Measurements from ENCODE around the gene CLIC4.

CLIC4 gene

DNA sequence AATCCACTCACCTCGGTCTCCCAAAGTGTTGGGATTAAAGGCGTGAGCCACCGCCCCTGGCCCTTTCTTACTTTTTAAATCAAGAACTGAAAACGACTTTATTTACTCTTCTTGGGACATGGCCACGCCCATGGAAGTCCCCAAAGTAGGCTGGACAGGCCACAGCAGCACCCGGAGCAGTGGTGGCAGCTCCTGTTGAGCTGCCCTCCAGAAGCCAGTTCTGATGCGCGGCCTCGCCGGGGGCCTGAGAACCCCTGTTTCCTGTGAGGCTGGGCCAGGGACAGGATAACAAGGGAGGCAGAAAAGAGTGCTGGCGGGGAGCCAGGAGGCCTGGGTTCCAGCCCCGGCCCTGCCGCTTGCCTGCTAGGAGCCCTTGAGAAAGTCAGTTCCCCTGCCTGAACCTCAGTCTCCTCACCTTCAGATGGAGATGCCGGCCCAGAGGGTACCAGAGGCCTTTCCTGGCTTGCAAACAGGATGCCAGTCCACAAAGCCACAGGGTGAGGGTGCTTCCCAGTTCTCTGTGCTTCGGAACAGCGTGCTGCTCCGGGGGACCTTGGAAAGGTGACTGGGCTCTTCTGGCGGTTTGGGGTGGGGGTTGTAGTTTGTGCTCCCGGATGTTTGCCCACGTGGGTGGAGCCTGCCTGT lies 125.4 kb downstream of the CLIC4 start:
- Mint-ChIP-seq H3K9me3 (no peaks in the 10 kb centered on the region), H3K27ac (peak overlapping the region in 1 of 2 donors; percentile 19), H3K27me3 (peaks cover 5 to 18% of the 10 kb centered on the region in 2 donors), H3K4me3 (peak overlapping the region in 1 of 2 donors; percentile 50), H3K36me3 (ENCODE audit: insufficient read depth) (peaks cover 13% of the 10 kb centered on the region), H3K4me1 (ENCODE audit: low read depth in 2 of 2) (peaks cover 17 to 26% of the 10 kb centered on the region in 2 donors)
- no peak for DNase-seq
- ATAC-seq (replicated peaks): peak; percentile 27

DNA sequence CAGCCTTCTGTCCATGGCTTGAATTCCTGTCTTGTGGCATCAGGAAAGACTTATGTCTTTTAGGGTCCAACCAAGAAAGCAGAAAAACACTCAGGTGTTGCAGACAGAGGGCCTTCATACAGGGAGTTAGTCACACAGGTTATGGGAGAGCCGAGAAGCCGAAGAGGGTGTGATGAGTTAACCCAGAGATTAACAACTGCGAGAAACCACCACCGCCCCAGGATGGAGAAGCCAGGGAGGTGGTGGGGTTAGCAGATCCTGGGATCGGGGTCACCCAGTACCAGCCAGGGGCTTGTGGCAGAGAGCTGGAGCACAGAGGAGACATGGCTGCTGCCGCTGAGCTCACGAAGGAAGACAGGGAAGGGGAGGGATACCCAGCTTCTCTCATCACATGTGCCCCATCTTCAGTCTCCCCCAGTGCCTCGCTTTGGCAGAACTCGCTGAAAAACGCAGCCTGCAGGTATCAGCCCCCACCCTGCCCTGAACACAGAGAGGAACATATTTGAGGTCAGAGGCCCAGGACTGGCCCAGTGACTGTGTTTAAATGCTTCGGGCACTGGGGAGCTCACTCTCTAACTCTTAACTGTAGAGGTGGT lies 126.2 kb downstream of the CLIC4 start:
- DNase-seq (no peak), ATAC-seq (replicated peaks) (no peak)
- H3K4me3 Mint-ChIP-seq: peak overlapping the region in 1 of 2 donors; percentile 27
- H3K4me1 Mint-ChIP-seq (ENCODE audit: low read depth in 2 of 2): peaks cover 17 to 26% of the 10 kb centered on the region in 2 donors
- H3K36me3 Mint-ChIP-seq (ENCODE audit: insufficient read depth): peaks cover 13% of the 10 kb centered on the region
- no peaks in the 10 kb centered on the region for H3K9me3 Mint-ChIP-seq
- H3K27ac Mint-ChIP-seq: peak overlapping the region in 1 of 2 donors; percentile 11
- peaks cover 5 to 18% of the 10 kb centered on the region in 2 donors for H3K27me3 Mint-ChIP-seq

DNA sequence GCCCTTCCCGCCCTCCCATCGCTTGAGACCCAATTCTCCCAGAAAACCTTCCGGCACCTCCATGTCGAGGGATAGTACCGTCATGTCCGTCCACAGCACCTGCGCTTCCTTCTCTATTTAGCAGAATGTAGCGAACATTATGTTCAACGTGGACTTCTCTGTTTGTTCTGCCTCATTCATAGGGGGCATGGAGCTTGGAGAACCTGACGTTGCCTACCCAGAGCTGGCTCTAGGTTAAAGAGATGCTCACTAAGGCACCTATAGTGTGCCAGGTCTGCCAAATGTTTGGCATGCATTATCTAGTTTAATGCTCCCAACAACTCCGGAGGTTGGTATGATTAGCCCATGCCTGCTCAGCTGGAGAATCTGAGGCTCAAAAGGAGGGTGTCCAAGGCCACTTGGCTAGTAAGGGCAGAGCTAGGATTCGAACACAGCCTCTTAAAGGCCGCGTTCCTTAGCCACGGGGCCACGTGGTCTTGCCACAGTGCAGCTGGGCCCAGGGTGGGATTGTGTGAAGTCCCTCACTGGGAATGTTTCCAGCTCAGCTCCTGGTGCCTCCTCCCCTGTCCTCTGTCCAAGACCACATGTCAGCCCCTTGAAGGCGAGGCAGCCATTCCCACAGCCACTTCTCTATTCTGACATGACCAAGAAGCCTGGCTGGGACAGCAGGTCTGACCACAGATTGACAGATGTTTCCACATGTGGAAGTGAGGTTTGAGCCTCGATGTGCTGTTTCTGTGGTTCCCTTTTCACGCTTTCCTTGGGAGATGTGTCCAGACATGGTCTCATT lies 127.0 kb downstream of the CLIC4 start:
- peaks cover 8% of the 10 kb centered on the region for H3K36me3 Mint-ChIP-seq (ENCODE audit: insufficient read depth)
- H3K27ac Mint-ChIP-seq: no peak overlapping the region
- DNase-seq (no peak), ATAC-seq (replicated peaks) (no peak)
- no peak overlapping the region for H3K4me3 Mint-ChIP-seq
- H3K4me1 Mint-ChIP-seq (ENCODE audit: low read depth in 2 of 2): peaks cover 17 to 23% of the 10 kb centered on the region in 2 donors
- peaks cover 2 to 13% of the 10 kb centered on the region in 2 donors for H3K27me3 Mint-ChIP-seq
- H3K9me3 Mint-ChIP-seq: no peaks in the 10 kb centered on the region

DNA sequence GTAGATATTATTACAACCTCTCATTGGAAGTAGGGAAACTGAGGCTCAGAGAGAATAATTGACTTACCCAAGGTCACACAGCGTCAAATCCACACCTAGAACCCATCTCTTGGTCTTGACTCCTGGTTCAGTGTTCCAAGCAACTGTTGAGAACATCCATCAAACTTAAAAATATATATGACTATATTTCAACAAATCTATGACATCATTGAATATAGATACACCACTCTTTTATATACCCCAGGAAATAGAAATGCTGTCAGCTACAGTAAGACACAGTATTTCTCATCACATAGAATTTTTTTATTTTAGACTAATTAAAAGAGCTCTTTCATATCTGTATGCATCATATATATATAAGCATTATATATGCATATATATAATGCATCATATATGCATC lies 127.9 kb downstream of the CLIC4 start:
- Mint-ChIP-seq H3K27me3 (peaks cover 0 to 4% of the 10 kb centered on the region in 2 donors), H3K4me3 (no peak overlapping the region), H3K27ac (no peak overlapping the region), H3K4me1 (ENCODE audit: low read depth in 2 of 2) (peaks cover 17 to 19% of the 10 kb centered on the region in 2 donors), H3K9me3 (no peaks in the 10 kb centered on the region), H3K36me3 (ENCODE audit: insufficient read depth) (peaks cover 8% of the 10 kb centered on the region)
- DNase-seq (no peak), ATAC-seq (replicated peaks) (no peak)

DNA sequence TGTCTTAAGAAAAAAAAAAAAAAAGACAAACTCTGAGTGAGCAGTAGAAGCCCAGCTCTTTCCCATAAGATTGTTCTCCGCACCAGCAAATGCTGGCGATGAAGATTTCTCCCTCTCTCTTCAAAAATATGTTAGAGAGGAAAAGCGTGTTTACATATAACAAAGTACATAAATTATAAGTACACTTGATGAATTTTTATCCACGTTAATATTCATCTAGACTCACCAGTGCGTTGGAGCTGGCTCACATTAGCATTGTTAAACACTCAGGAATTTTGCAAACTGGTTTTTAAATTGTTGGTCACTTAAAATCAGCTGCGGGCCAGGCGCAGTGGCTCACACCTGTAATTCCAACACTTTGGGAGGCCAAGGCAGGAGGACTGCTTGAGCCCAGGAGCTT lies 128.8 kb downstream of the CLIC4 start:
- DNase-seq (no peak), ATAC-seq (replicated peaks) (no peak)
- H3K27ac Mint-ChIP-seq: no peak overlapping the region
- peaks cover 15 to 17% of the 10 kb centered on the region in 2 donors for H3K4me1 Mint-ChIP-seq (ENCODE audit: low read depth in 2 of 2)
- H3K27me3 Mint-ChIP-seq: no peaks in the 10 kb centered on the region
- no peaks in the 10 kb centered on the region for H3K9me3 Mint-ChIP-seq
- H3K4me3 Mint-ChIP-seq: no peak overlapping the region
- H3K36me3 Mint-ChIP-seq (ENCODE audit: insufficient read depth): peaks cover 5% of the 10 kb centered on the region

DNA sequence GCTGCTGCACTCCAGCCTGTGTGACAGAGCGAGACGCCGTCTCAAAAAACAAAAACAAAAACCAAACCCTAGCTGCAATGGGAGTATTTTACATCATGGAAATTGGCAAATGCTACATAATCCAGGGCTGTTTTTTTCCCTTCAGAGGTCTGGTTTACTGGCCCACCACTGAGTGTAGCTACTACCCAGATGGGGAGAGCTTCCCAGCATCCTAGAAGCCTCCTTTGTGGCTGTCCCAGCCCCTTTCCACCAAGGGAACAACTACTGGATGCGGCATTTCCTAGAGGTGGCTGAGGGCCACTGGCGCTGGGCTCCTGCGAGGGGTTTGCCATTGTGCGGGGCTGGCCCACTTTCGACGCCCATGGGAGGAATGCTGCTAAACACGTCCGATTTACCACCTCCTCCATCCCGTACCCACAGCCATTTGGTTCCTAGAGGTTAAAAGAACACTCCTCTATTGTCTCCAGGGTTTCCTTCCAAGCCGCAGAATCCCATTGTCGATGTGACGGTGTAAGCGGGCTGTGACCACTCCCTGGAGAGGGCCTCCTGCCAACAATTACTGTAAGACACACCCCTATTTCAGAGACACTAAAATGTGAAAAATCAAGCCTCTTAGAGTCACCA lies 129.5 kb downstream of the CLIC4 start:
- H3K27me3 Mint-ChIP-seq: no peaks in the 10 kb centered on the region
- ATAC-seq (replicated peaks) (no peak), DNase-seq (no peak)
- peaks cover 15 to 17% of the 10 kb centered on the region in 2 donors for H3K4me1 Mint-ChIP-seq (ENCODE audit: low read depth in 2 of 2)
- no peak overlapping the region for H3K4me3 Mint-ChIP-seq
- no peak overlapping the region for H3K27ac Mint-ChIP-seq
- peaks cover 5% of the 10 kb centered on the region for H3K36me3 Mint-ChIP-seq (ENCODE audit: insufficient read depth)
- H3K9me3 Mint-ChIP-seq: no peaks in the 10 kb centered on the region

DNA sequence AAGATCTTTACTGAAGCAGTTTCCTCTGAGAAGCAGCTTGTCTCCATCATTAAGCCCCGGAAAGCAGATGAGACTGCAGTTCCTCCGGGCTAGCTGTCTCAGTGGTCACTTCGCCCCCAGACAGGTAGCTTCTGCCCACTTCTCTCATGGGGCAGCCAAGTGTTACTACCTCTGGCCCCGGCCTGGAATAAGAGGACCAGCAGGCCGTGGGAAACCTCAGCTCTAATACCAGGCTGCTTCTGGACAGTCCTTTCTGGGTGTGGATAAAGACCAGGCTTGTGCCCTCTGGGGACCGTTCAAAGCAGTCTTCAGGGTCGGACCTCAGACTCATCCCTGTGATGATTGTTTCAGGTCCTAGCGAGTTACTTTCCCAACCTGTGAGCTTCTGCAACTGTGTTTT lies 130.0 kb downstream of the CLIC4 start:
- Mint-ChIP-seq H3K9me3 (no peaks in the 10 kb centered on the region), H3K27ac (no peak overlapping the region), H3K4me3 (no peak overlapping the region), H3K27me3 (no peaks in the 10 kb centered on the region), H3K4me1 (ENCODE audit: low read depth in 2 of 2) (peaks cover 15 to 17% of the 10 kb centered on the region in 2 donors), H3K36me3 (ENCODE audit: insufficient read depth) (peaks cover 5% of the 10 kb centered on the region)
- ATAC-seq (replicated peaks) (no peak), DNase-seq (no peak)

DNA sequence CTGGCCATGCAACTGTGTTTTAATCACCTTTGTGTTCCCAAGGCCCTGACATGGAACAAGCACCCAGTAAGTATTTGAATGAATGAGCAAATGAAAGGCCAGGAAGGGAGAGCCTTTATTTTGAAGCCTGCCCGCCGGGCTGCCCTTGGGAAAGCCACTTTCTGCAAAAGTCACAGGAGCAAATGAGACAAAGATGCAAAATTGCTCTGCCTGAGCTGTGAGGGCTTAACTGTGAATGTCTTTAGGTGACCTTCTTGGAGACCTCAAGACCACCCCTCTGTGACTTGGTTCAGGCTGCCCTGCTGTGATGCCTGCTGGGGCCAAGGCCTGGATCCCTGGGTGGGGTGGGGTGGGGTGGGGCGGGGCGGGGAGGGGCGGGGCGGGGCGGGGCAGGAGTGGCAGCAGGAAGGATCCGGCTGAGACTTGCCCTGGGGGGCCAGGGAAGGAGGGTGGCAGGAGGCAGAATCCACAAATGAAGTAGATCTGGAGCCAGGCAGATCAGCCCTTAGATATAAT lies 130.8 kb downstream of the CLIC4 start:
- Mint-ChIP-seq H3K27me3 (no peaks in the 10 kb centered on the region), H3K4me1 (ENCODE audit: low read depth in 2 of 2) (peaks cover 10% of the 10 kb centered on the region in 2 donors), H3K9me3 (no peaks in the 10 kb centered on the region), H3K36me3 (ENCODE audit: insufficient read depth) (no peaks in the 10 kb centered on the region), H3K4me3 (no peak overlapping the region), H3K27ac (peak overlapping the region in 1 of 2 donors; percentile 54)
- ATAC-seq (replicated peaks): no peak
- DNase-seq: no peak

DNA sequence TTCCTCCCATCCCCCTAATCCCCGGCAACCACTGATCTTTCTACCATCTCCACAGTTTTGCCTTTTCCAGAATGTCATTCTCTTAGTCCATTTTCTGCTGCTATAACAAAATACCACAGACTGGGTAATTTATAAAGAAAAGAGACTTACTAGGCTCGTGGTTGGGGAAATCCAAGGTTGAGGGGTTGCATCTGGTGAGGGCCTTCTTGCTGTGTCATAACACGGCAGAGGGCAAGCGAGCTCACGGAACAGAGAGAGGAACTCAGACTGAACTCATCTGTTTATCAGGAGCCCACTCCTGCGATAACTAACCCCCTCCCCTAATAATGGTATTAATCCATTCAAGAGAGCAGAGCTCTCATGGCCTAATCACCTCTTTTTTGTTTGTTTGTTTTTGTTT lies 132.8 kb downstream of the CLIC4 start:
- Mint-ChIP-seq H3K9me3 (no peaks in the 10 kb centered on the region), H3K4me1 (ENCODE audit: low read depth in 2 of 2) (peaks cover 0 to 3% of the 10 kb centered on the region in 2 donors), H3K36me3 (ENCODE audit: insufficient read depth) (no peaks in the 10 kb centered on the region), H3K27ac (no peak overlapping the region), H3K4me3 (no peak overlapping the region), H3K27me3 (no peaks in the 10 kb centered on the region)
- DNase-seq (no peak), ATAC-seq (replicated peaks) (no peak)

DNA sequence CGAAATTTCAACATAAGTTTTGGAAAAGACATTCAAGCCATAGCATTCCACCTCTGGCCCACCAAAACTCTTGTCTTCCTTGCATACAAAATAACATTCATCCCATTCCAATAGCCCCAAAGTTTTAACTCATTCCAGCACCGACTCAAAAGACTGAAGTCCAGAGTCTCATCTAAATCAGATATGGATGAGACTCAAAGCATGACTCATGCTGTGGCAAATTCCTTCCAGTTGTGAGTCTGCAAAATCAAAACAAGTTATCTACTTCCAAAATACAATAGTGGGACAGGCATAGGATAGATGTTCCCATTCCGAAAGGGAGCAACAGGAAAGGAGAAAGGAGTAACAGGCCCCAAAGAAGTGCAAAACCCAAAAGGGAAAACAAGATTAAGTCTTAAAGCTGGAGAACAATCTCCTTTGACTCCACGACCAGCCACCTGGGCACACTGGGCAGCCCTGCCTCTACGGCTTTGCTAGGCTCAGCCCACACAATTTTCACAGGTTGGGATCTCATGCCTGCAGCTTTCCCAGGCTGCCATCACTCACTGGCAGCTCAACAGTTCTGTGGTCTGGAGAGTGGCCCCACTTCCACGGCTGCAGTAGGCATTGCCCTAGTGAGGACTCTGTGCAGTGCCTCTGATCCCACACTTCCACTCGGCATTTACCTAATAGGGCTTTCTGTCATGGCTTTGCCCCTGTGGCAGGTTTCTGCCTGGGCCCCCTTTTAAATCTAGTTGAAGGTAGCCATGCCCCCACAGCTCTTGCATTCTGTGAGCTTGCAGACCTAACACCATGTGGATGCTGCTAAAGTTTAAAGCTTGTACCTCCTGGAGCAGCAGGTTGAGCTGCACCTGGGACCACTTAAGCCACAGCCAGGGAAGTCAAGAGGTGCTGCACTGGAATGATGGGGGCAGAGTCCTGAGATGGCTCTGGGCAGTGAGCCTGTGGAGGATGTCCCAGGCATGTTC lies 133.8 kb downstream of the CLIC4 start:
- H3K4me1 Mint-ChIP-seq (ENCODE audit: low read depth in 2 of 2): no peaks in the 10 kb centered on the region
- H3K27ac Mint-ChIP-seq: no peak overlapping the region
- DNase-seq (no peak), ATAC-seq (replicated peaks) (no peak)
- H3K36me3 Mint-ChIP-seq (ENCODE audit: insufficient read depth): no peaks in the 10 kb centered on the region
- H3K9me3 Mint-ChIP-seq: peaks cover 0 to 2% of the 10 kb centered on the region in 2 donors
- no peaks in the 10 kb centered on the region for H3K27me3 Mint-ChIP-seq
- no peak overlapping the region for H3K4me3 Mint-ChIP-seq

DNA sequence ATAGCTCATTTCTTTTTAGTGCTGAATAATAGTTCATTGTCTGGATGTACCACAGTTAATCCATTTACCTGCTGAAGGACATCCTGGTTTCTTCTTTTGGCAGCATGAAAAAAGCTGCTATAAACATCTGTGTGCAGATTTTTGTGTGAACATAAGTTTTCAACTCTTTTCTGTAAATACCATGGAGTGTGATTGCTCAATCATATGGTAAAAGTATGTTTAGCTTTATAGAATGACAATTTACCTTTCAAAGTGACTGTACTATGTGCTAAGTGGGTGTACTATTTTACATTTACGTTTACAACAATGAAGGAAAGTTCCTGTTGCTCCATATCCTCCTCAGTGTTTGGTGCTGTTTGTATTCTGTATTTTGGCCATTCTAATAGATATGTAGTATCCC lies 135.8 kb downstream of the CLIC4 start:
- Mint-ChIP-seq H3K4me1 (ENCODE audit: low read depth in 2 of 2) (no peaks in the 10 kb centered on the region), H3K27me3 (no peaks in the 10 kb centered on the region), H3K4me3 (no peak overlapping the region)

DNA sequence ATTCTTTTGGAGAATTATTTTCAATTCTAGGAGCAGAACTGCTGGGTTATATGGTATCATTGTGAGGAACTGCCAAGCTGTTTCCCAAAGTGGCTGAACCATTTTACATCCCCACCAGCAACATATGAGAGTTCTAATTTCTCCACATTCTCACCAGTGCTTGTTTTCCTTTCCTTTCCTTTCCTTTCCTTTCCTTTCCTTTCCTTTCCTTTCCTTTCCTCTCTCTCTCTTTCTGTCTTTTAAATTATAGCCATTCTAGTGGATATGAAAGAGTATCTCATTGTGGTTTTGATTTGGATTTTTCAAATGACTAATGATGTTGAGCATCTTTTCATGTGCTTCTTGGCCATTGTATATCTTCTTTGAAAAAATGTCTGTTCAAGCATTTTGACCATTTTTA lies 139.5 kb downstream of the CLIC4 start:
- DNase-seq (no peak), ATAC-seq (replicated peaks) (no peak)
- no peak overlapping the region for H3K4me3 Mint-ChIP-seq
- peaks cover 0 to 8% of the 10 kb centered on the region in 2 donors for H3K9me3 Mint-ChIP-seq
- peaks cover 0 to 8% of the 10 kb centered on the region in 2 donors for H3K27me3 Mint-ChIP-seq
- peaks cover 3 to 12% of the 10 kb centered on the region in 2 donors for H3K4me1 Mint-ChIP-seq (ENCODE audit: low read depth in 2 of 2)
- no peak overlapping the region for H3K27ac Mint-ChIP-seq
- H3K36me3 Mint-ChIP-seq (ENCODE audit: insufficient read depth): peaks cover 18% of the 10 kb centered on the region

More for the DNA sequence above, 135.8 kb downstream of the CLIC4 start:
- Mint-ChIP-seq H3K27ac (peak overlapping the region in 1 of 2 donors; percentile 32), H3K9me3 (peaks cover 0 to 8% of the 10 kb centered on the region in 2 donors), H3K36me3 (ENCODE audit: insufficient read depth) (peaks cover 6% of the 10 kb centered on the region)
- ATAC-seq (replicated peaks) (no peak), DNase-seq (no peak)

Measured in effector memory CD8-positive, alpha-beta T cell (primary cell).